Activated CD4-positive, alpha-beta T cell treated with anti-CD3 and anti-CD28 coated beads, Interleukin-2, amount 10 ng/mL, durations not matched to agents 7 days and 5 days (primary cell): Measurements from ENCODE around the gene NUDT16L1. TPM values are rescaled to one million over a fixed set of nuclear protein-coding genes. Genes with fewer than 3 reads are reported as not detected.

Experiments
- CTCF ChIA-PET: fragments of 350-600 bp; sonication (Branson Sonifier 250); formaldehyde crosslinking; loops from one replicate; lab custom pipeline; 2021; ENCODE audit warnings: antibody characterized with exemption; lab: Charles Lee
- POLR2A ChIA-PET: fragments of 350-600 bp; sonication (Branson Sonifier 250); formaldehyde crosslinking; loops from one replicate; lab custom pipeline; 2021; ENCODE audit warnings: antibody characterized with exemption; lab: Charles Lee
- DNase-seq: peaks from one replicate; pipeline ENCODE4 v3.0.0-alpha.2; 2020
- H3K27ac Mint-ChIP-seq: one replicate; pipeline ENCODE4 v1.8.0; 2021; ENCODE audit warnings: mild to moderate bottlenecking, moderate library complexity, mixed read lengths
- H3K27me3 Mint-ChIP-seq: one replicate; pipeline ENCODE4 v1.8.0; 2021; ENCODE audit warnings: mixed read lengths
- H3K36me3 Mint-ChIP-seq: one replicate; pipeline ENCODE4 v1.8.0; 2021; ENCODE audit warnings: low read depth, mixed read lengths
- H3K4me1 Mint-ChIP-seq: one replicate; pipeline ENCODE4 v1.8.0; 2021; ENCODE audit warnings: mixed read lengths
- H3K4me3 Mint-ChIP-seq: one replicate; pipeline ENCODE4 v1.8.0; 2021; ENCODE audit warnings: mild to moderate bottlenecking, moderate library complexity, mixed read lengths
- H3K9me3 Mint-ChIP-seq: one replicate; pipeline ENCODE4 v1.8.0; 2021; ENCODE audit warnings: mixed read lengths
- total RNA-seq, 2 experiments: library from RNA; stranded (reverse); gene quantifications; one replicate each; pipeline ENCODE4 v1.2.3, GENCODE V29; 2021

The NUDT16L1 gene
- total RNA-seq, 2 experiments from 2014 or later: 32.3 to 35.5 TPM

DNA sequence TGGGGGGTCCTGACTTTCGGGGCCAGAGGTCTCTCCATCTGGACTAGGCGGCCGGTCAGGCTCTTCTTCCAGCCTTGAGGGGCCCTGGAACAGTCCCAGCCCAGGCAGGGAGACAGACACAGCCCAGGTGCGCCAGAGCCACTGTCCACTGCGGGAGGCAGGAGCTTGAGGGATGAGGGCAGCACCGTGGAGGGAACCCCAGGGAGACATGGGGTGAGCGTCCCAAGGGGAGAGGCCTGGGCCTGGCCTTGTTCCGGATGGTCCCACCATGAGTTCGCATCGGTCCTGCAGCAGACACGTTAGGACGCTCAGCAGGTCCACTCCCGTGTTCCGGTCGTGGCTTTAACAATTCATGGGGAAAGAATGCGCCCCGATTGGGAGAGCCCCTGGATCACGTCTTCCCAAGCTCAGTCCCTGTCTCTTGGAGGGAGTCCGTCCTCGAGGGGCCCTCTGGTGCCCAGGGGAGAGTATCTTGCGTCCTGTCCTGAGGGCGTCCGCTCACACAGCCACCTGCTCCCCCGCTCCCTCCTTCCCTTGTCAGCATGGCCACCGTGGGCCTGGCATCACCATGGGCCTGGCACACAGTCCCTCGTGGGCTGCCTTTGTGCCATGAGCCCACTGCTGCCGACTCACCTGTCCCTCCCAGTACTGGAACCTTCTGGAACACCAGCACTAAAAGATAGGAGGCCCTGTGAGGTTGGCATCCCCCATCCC is 6.7 kb upstream of the NUDT16L1 start:
- Mint-ChIP-seq H3K4me3 (no peak overlapping the region), H3K27me3 (no peaks in the 10 kb centered on the region), H3K9me3 (no peaks in the 10 kb centered on the region), H3K36me3 (peaks cover 10% of the 10 kb centered on the region), H3K4me1 (peaks cover 5% of the 10 kb centered on the region), H3K27ac (no peak overlapping the region)
- POLR2A ChIA-PET: no interaction called here
- DNase-seq: no peak
- CTCF ChIA-PET: interaction anchor here (0.6 kb wide), 1 partner anchor 10 kb away, joined by 3 read pairs; no protein-coding TSS in a partner anchor

DNA sequence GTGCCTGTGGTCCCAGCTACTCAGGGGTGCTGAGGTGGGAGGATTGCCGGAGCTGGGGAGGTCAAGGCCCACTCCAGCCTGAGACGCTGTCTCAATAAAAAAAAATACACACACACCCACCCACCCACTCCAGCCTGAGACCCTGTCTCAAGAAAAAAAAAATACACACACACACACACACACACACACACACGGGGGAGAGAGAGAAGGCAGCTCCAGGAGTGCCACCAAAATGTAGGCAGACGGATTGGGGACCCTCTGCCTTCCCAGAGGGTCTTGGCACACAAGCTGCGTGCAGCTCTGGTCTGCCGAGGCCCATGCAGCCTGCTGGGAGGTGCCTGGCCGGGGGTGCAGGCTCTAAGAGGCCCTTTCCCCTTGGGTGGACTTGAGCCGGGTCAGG is 5.9 kb upstream of the NUDT16L1 start:
- Mint-ChIP-seq H3K4me3 (no peak overlapping the region), H3K27ac (no peak overlapping the region), H3K4me1 (peaks cover 4% of the 10 kb centered on the region), H3K36me3 (peaks cover 9% of the 10 kb centered on the region), H3K27me3 (no peaks in the 10 kb centered on the region), H3K9me3 (no peaks in the 10 kb centered on the region)
- CTCF ChIA-PET: interaction anchor here (0.6 kb wide), 1 partner anchor 9 kb away, joined by 3 read pairs; no protein-coding TSS in a partner anchor
- POLR2A ChIA-PET: no interaction called here
- no peak for DNase-seq

DNA sequence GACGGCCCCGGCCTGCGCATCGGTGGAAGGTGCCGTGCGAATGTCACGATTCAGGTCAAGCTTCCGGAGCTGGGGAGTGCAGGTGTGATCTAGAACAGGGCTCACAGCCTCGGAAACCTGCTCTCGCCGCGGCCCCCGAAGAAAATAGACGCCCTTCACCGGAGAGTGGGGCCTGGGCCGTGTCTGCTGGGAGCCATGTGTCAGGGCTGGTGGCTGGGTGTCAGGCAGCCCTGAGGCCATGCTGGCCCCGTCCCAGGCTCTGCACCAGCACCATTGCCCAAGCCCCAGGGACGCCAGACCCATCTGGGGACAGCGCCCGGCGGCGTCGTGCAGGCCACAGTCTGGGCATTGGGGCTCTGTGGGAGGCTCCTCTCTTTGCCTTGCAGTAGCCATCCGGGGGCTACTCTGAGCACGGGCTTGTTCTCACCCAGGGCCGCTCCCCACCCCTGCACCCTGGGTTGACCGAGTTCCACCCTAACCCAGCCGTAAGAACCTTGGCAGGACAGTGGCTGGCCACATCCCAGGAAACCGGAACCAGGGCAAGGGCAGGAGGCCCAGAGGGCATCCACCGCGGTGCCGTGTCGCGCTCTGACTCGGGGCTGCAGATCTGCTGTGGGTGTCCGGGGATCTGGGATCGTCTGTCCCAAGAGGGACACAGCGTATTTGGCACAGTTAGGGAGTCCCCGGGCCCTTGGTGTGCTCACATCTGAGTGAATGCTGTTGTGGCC is 5.3 kb upstream of the NUDT16L1 start:
- CTCF ChIA-PET: interaction anchor here (1.2 kb wide), 1 partner anchor 72 kb away, joined by 3 read pairs; no protein-coding TSS in a partner anchor
- DNase-seq: no peak
- Mint-ChIP-seq H3K36me3 (peaks cover 9% of the 10 kb centered on the region), H3K4me3 (no peak overlapping the region), H3K4me1 (peaks cover 8% of the 10 kb centered on the region), H3K27ac (no peak overlapping the region), H3K27me3 (no peaks in the 10 kb centered on the region), H3K9me3 (no peaks in the 10 kb centered on the region)
- POLR2A ChIA-PET: no interaction called here

DNA sequence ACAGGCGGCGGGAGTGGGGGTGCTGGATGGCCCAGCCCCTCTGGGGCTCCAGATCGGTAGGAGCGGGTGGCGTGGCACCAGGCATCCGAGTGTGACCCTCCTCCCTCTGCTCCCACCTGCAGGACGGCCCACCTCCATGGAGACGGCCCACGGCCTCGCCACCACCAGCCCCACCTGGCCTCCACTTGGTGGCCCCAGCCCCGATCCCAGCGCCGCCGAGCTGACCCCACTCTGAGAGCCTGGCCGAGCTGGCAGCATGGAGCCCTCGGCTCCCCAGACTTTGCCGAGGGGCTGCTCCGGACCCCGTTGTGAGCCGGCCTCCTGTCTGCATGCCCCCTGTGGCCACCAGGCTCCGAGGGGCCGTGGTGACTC is 4.7 kb upstream of the NUDT16L1 start:
- no peaks in the 10 kb centered on the region for H3K9me3 Mint-ChIP-seq
- POLR2A ChIA-PET: no interaction called here
- DNase-seq: no peak
- CTCF ChIA-PET: interaction anchor here (1.2 kb wide), 1 partner anchor 73 kb away, joined by 3 read pairs; no protein-coding TSS in a partner anchor
- H3K36me3 Mint-ChIP-seq: peaks cover 9% of the 10 kb centered on the region
- no peak overlapping the region for H3K27ac Mint-ChIP-seq
- peaks cover 11% of the 10 kb centered on the region for H3K4me1 Mint-ChIP-seq
- no peak overlapping the region for H3K4me3 Mint-ChIP-seq
- no peaks in the 10 kb centered on the region for H3K27me3 Mint-ChIP-seq

DNA sequence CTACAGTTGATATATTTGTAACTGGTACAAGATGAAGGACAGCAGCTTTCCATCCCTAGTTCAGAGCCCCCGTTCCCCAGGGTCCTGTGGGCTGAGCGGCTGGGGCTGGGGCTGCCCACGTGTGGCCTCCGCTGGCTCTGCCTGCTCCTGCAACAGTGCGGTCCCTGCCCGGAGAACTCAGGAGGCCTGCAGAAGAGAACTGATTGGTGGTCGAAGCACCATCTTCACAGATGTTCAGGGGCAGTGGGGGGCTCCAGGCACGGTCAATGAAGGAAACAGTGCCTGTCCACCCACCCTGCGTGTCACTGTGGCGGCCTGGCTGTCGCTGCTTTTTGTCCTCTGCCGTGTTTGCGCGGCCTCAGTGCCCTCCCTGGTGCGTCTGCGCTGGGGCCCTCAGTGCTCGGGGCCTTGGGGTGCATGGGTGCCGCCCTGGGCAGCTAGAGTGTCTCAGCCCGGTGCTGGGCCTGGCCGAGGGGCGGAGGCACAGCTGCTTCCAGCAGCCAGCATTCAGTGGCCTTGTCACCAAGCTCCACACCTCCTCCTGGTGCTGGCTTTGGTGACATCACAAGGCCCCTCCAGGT is 4.2 kb upstream of the NUDT16L1 start:
- Mint-ChIP-seq H3K4me1 (peaks cover 11% of the 10 kb centered on the region), H3K36me3 (peaks cover 9% of the 10 kb centered on the region), H3K27me3 (no peaks in the 10 kb centered on the region), H3K27ac (no peak overlapping the region), H3K9me3 (no peaks in the 10 kb centered on the region), H3K4me3 (no peak overlapping the region)
- POLR2A ChIA-PET: no interaction called here
- CTCF ChIA-PET: interaction anchor here (1.1 to 1.2 kb wide), 2 partner anchors 73 to 137 kb away, joined by 3 to 5 read pairs; no protein-coding TSS in a partner anchor
- no peak for DNase-seq

DNA sequence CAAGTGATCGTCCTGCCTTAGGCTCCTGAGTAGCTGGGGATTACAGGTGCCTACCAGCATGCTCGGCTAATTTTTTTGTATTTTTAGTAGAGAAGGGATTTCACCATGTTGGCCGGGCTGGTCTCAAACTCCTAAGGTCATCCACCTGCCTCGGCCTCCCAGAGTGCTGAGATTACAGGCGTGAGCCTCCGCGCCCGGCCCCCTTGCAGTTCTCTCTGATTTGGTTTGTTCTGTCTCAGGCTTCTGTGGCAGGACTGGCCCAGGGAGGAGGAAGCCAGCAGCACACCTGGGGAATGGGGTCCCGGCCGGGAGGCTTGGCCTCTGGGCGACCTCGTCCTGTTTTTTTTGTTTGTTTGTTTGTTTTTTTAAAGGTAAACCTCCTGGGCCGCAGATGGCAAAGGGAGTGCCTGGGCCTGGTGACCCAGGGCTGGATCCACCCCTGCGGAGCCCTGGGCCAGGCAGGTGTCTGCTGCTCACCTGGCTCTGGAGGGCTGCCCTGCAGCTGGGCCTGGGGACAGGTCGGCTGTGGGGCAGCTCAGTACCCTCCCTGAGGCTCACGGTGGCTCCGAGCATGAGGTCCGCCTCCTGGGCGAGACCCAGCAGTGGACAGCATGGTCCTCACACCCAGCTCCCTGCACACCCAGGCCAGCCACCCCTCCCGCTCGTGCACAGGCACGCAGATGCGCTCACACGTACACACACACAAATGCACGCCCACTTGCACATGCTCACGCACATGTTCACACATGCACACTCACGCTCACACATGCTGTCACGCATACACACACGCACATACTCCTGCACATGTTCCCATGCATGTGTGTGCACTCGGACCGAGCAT is 3.3 kb upstream of the NUDT16L1 start:
- no peak overlapping the region for H3K27ac Mint-ChIP-seq
- CTCF ChIA-PET: interaction anchor here (1.1 to 1.3 kb wide), 2 partner anchors 17 to 138 kb away, joined by 4 to 5 read pairs; no protein-coding TSS in a partner anchor
- no peaks in the 10 kb centered on the region for H3K27me3 Mint-ChIP-seq
- POLR2A ChIA-PET: no interaction called here
- no peak overlapping the region for H3K4me3 Mint-ChIP-seq
- H3K9me3 Mint-ChIP-seq: no peaks in the 10 kb centered on the region
- H3K36me3 Mint-ChIP-seq: peaks cover 4% of the 10 kb centered on the region
- H3K4me1 Mint-ChIP-seq: peaks cover 13% of the 10 kb centered on the region
- no peak for DNase-seq

DNA sequence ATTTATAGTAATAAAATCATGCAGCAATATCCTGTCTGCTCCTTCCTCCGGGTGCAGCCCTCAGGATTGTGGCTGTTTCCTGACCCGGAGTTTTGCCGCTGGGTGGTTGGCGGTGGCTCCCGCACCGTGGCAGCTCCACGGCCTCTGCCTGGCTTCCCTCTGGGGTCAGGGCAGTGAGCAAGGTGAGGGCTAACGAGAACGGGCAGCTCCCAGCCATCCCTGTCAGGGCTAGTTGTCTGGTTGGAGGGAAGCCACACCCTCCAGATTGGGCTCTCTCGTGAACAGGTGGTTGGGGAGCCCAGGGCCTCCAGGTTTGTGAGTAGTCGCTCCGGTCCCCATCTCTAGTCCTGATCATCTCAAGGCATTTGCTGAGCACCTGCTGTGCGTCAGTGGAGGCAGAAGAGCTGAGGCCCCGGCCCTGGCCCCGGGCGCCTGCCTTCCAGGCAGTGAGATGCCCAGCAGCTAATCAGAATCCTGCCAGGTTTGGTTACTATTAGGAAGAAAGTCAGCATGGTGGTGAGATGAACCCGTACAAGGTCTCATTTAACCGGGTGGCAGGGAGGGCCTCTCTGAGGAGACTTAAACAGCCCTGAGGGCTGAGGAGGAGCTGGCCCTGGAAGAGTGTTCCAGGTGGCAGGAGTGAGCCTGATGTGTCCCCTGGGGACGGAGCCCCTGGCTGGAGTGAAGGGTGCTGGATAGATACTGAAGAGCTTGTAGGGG is 2.3 kb upstream of the NUDT16L1 start:
- no peaks in the 10 kb centered on the region for H3K9me3 Mint-ChIP-seq
- no peak for DNase-seq
- ChIA-PET CTCF (interaction anchor here (1.3 to 1.8 kb wide), 2 partner anchors 14 to 16 kb away, joined by 4 to 5 read pairs; no protein-coding TSS in a partner anchor), POLR2A (no interaction called here)
- H3K4me1 Mint-ChIP-seq: peaks cover 18% of the 10 kb centered on the region
- H3K36me3 Mint-ChIP-seq: peaks cover 5% of the 10 kb centered on the region
- no peaks in the 10 kb centered on the region for H3K27me3 Mint-ChIP-seq
- H3K4me3 Mint-ChIP-seq: peak overlapping the region; percentile 48
- H3K27ac Mint-ChIP-seq: peak overlapping the region; percentile 77

DNA sequence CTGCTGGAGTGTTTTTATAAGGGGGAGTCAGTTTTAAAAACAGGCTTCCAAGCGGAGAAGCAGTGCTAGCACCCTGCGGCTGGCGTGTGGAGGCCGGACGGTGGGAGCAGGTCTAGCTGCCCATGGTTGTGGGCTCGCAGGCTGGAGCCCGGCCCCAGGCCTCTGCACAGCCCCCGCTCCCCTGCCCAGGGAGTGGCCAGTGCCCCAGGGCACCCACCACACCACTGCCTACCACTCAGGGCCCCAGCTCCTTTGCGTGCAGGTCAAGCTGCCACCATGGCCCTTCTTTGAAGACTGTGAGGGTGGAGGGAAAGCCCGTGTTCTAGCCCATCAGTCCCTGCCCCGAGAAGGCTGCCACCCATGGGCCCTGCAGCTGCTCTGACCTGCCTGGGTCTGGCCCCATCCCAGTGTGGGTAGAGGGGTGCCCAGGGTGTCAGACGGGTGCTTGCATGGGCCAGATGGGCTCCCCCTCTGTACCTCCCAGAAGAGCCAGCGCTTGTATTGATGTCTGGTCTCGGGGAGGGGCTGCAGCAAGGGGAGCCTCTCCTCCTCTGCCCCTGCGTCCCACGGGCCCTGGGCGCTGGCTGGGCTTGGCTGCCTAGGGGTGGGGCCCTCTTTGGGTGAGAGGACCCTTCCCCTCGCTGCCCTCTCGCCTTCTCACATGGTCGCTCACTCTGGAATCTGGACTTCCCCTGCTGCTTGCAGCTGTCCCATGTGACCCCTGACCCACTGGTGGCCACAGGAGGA is 1.5 kb upstream of the NUDT16L1 start:
- ChIA-PET POLR2A (no interaction called here), CTCF (interaction anchor here (1.2 to 1.8 kb wide), 4 partner anchors 15 to 43 kb away, joined by 4 to 7 read pairs (median 4); partner anchors contain the start of genes ANKS3 and DNAAF8)
- Mint-ChIP-seq H3K27ac (peak overlapping the region; percentile 89), H3K9me3 (no peaks in the 10 kb centered on the region), H3K4me3 (peak overlapping the region; percentile 81), H3K36me3 (peaks cover 7% of the 10 kb centered on the region), H3K4me1 (peaks cover 18% of the 10 kb centered on the region), H3K27me3 (no peaks in the 10 kb centered on the region)
- DNase-seq: no peak

DNA sequence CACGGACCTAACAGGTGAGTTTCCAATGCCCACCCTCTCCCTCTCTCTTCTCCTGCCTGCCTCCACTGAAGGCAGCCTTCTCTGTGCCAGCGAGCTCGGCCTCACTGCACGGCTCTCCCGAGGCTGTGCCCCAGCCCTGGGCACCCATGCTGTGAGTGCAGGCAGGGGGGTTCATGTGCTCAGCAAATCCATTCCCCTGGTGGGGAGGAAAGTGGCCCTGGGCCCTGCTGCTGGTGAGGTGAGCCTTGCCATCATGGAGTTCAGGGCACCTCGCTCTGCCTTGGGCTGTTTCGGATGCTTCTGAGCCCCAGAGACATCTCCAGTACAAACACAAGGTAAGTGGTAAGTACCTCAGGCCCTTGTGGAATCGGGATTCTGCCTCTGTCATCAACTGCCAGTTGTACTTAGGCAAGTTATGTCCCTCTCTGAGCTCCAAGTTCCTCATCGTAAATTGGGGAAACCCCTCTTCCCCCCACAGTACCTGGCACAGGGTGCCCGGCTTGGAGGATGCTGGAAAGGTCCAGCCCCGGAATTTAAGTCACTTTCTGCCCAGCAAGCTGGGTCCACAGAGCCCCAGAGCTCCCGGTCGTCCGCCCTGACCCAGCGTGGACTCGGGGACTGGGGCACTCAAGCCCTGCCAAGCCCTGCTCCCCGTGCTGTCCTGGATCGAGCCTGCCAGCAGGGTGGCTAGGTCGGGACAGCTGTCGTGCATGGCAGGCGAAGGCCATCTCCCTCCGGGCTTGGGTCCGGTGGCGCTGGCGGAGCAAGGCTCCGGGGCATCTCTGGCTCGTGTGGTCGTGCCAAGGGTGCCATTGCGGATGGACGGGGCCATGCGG is 684 bp upstream of the NUDT16L1 start:
- peak overlapping the region; percentile 81 for H3K4me3 Mint-ChIP-seq
- H3K27me3 Mint-ChIP-seq: no peaks in the 10 kb centered on the region
- DNase-seq: no peak
- CTCF ChIA-PET: interaction anchor here (1.2 to 1.8 kb wide), 4 partner anchors 13 to 43 kb away, joined by 4 to 7 read pairs (median 4); partner anchors contain the start of genes ANKS3 and DNAAF8
- POLR2A ChIA-PET: interaction anchor here (0.6 kb wide), 1 partner anchor 309 kb away, joined by 4 read pairs; no protein-coding TSS in a partner anchor
- H3K27ac Mint-ChIP-seq: peak overlapping the region; percentile 89
- H3K9me3 Mint-ChIP-seq: no peaks in the 10 kb centered on the region
- H3K4me1 Mint-ChIP-seq: peaks cover 18% of the 10 kb centered on the region
- peaks cover 10% of the 10 kb centered on the region for H3K36me3 Mint-ChIP-seq

DNA sequence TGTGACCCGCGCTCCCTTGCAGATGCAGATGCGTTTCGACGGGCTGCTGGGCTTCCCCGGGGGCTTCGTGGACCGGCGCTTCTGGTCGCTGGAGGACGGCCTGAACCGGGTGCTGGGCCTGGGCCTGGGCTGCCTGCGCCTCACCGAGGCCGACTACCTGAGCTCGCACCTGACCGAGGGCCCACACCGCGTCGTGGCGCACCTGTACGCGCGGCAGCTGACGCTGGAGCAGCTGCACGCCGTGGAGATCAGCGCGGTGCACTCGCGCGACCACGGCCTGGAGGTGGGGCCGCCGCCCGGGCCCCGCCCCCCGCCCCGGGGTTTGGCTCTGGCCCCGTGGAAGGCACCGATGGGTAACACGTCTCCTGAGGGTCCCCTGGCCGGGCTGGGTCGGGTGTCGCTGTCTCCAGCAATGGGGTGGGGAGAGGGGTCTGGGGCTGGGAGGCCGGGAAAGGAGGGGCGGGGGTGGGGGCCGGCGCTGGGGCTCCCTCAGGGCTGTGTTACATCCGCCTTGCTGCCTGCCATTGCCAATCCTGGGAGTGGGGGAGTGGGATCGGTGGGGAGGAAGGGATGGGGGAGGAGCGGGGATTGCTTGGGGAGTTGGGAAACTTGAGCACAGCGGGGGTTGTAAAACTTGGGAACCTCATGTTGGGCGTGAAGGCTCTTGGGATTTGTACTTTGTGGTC is 737 bp downstream of the NUDT16L1 start:
- Mint-ChIP-seq H3K4me1 (peaks cover 20% of the 10 kb centered on the region), H3K36me3 (peaks cover 10% of the 10 kb centered on the region), H3K27ac (peak overlapping the region; percentile 79), H3K4me3 (peak overlapping the region; percentile 78), H3K9me3 (no peaks in the 10 kb centered on the region), H3K27me3 (no peaks in the 10 kb centered on the region)
- POLR2A ChIA-PET: no interaction called here
- CTCF ChIA-PET: interaction anchor here (1.0 to 1.4 kb wide), 2 partner anchors 11 kb away, joined by 3 to 4 read pairs; no protein-coding TSS in a partner anchor
- peak; percentile 51 for DNase-seq
